ENCODE results near the gene WFIKKN1.

GRCh38 chr16:600781-601180 lies 30.0 kb upstream of the WFIKKN1 start:
- TF ChIP-seq CTCF (IDR thresholded peaks at IDR 0.05; ENCODE audit: poor library complexity) (peak; percentile 26), EZH2 (IDR thresholded peaks at IDR 0.05; ENCODE audit: borderline replicate concordance) (no peak), EZH2phosphoT487 (IDR thresholded peaks at IDR 0.05; ENCODE audit: low read depth, severe bottlenecking, unreplicated experiment) (no peak)
